HepG2 (cell line): ENCODE data around the gene CIAO2A.

Experiments
- RNF2 ChIP-seq: fragments of 450-650 bp; conservative IDR thresholded peaks from 2 replicates; pipeline ENCODE4 v1.6.1; 2016; ENCODE audit warnings: low read depth
- SMAD3 ChIP-seq: sonication (generic); formaldehyde crosslinking; IDR thresholded peaks from 2 replicates; pipeline ENCODE4 v1.4.0; 2020; ENCODE audit warnings: missing genetic modification reagents
- TBP ChIP-seq: sonication (generic); formaldehyde crosslinking; IDR thresholded peaks from 2 replicates; pipeline ENCODE4 v1.5.0; 2020; ENCODE audit warnings: missing genetic modification reagents
- ZBTB44 ChIP-seq: sonication (generic); formaldehyde crosslinking; IDR thresholded peaks from 2 replicates; pipeline ENCODE4 v1.4.0; 2020; ENCODE audit warnings: missing genetic modification reagents

GRCh38 chr15:64070106-64070505 is 23.5 kb downstream of the CIAO2A start:
- TF ChIP-seq SMAD3 (CRISPR knock-in tag) (no peak), RNF2 (no peak), TBP (CRISPR knock-in tag) (no peak), ZBTB44 (CRISPR knock-in tag) (no peak)
